Measurements from ENCODE around the gene EID2. TPM values are rescaled to one million over a fixed set of nuclear protein-coding genes. Genes with fewer than 3 reads are reported as not detected.

Gene EID2
- total and polyA plus RNA-seq, 10 of the 15 experiments (the other 5 are each of a cell fraction or from before 2014, with no cell fraction given): 1.6 to 11.4 (median 7.0) TPM

GRCh38 chr19:39544226-39544903, 4.4 kb upstream of the EID2 start:
- H3K9me3 ChIP-seq (replicated peaks; ENCODE audit: control insufficient read depth, insufficient read depth, low read length): no peaks in the 10 kb centered on the region
- in situ Hi-C loops (cut with MboI) (no loop called here), intact Hi-C loops (cut with micrococcal nuclease; ENCODE audit: unreplicated experiment) (no loop called here)
- no peaks in the 10 kb centered on the region; the same call in 1 of the 2 replicates for H3K4me1 ChIP-seq (ENCODE audit: control insufficient read depth, insufficient read depth, low read length)
- H3K27me3 ChIP-seq (replicated peaks in 1 of 2; ENCODE audit: control insufficient read depth in 2 of 2, insufficient read depth in 2 of 2, low read length in 1 of 2): no peaks in the 10 kb centered on the region; a peak in 1 of 4 replicates
- DNase-seq (ENCODE audit: low read depth, low spot score) (no peak), ATAC-seq (no peak), FAIRE-seq (no peak)
- no peak overlapping the region for H3K4me3 ChIP-seq
- RAD21 ChIA-PET (ENCODE audit: unreplicated experiment): interaction anchor here (1.2 kb wide), 1 partner anchor 83 kb away, joined by 5 read pairs; no protein-coding TSS in a partner anchor
- CTCF ChIA-PET: interaction anchor here (2.0 to 15.0 kb wide), 2 partner anchors 9 to 130 kb away, joined by 6 to 248 read pairs; no protein-coding TSS in a partner anchor
- H2AFZ ChIP-seq (ENCODE audit: control insufficient read depth, low read depth, low read length): no peak overlapping the region
- H3K27ac ChIP-seq (ENCODE audit: control insufficient read depth, insufficient read depth): no peak overlapping the region
- H4K20me1 ChIP-seq (ENCODE audit: control insufficient read depth, insufficient read depth): no peaks in the 10 kb centered on the region
- no peaks in the 10 kb centered on the region for H3K36me3 ChIP-seq (ENCODE audit: control insufficient read depth in 2 of 2, insufficient read depth in 2 of 2, low read length in 1 of 2)
- 52% methylated on average over 6 of the region's 7 CpGs for WGBS (ENCODE audit: insufficient coverage, insufficient replicate concordance, low lambda C conversion rate, missing lambda C conversion rate)
- peaks cover 5% of the 10 kb centered on the region for H3K79me2 ChIP-seq (ENCODE audit: control insufficient read depth, insufficient read depth, low read length)
- no peak for TF ChIP-seq GABPA (IDR thresholded peaks at IDR 0.05; ENCODE audit: low read depth)
- no peak for TF ChIP-seq SP1 (IDR thresholded peaks at IDR 0.05; ENCODE audit: low read depth, low read length)
- no peak for TF ChIP-seq HDAC2 (IDR thresholded peaks at IDR 0.05)
- TF ChIP-seq SMAD1 (IDR thresholded peaks at IDR 0.05; ENCODE audit: low read depth, partially characterized antibody): no peak
- no peak for TF ChIP-seq ATF3 (IDR thresholded peaks at IDR 0.05; ENCODE audit: borderline replicate concordance, extremely low read depth, low read depth, low read length)
- TF ChIP-seq RUNX3 (IDR thresholded peaks at IDR 0.05; ENCODE audit: low read length): no peak
- no peak for TF ChIP-seq ZNF622 (IDR thresholded peaks at IDR 0.05)
- no peak for TF ChIP-seq RELB (IDR thresholded peaks at IDR 0.05; ENCODE audit: low read depth)
- TF ChIP-seq BHLHE40 (IDR thresholded peaks at IDR 0.05; ENCODE audit: borderline replicate concordance in 1 of 2, low read depth in 2 of 2, low read length in 1 of 2): no peak
- no peak for TF ChIP-seq ZSCAN29 (IDR thresholded peaks at IDR 0.05)
- no peak for TF ChIP-seq FOXK2 (IDR thresholded peaks at IDR 0.05)
- no peak for TF ChIP-seq CHD4 (IDR thresholded peaks at IDR 0.05)
- POLR2A ChIA-PET: interaction anchor here (0.6 to 0.7 kb wide), 4 partner anchors 126 to 289 kb away, joined by 3 to 5 read pairs (median 4); no protein-coding TSS in a partner anchor
- H3K9ac ChIP-seq (ENCODE audit: control insufficient read depth, insufficient read depth, low read length): no peak overlapping the region
- no TSS peak for BruUV-seq (replicated peaks)
- no peak overlapping the region for H3K4me2 ChIP-seq (ENCODE audit: control insufficient read depth, insufficient read depth)
- SMC1A ChIA-PET (ENCODE audit: uncharacterized antibody, unreplicated experiment): no interaction called here

All from GM12878 (cell line).